GM18517 (cell line): ENCODE results near the gene GSTM4.
"Not testable (repeated sequence)": the region's sequence is repeated elsewhere in the genome, so short reads cannot be mapped to it uniquely, and the experiment has no call there.

Experiments used
- ATAC-seq: cut with Tn5 transposase; IDR thresholded peaks from one replicate; pipeline ENCODE4 v1.9.1; 2021; ENCODE audit warnings: mild to moderate bottlenecking, moderate library complexity; ENCODE audit not compliant: unreplicated experiment

Gene GSTM4

GRCh38 chr1:109697861-109698260, 42.0 kb downstream of the GSTM4 start:
- not testable (repeated sequence) for ATAC-seq

DNA sequence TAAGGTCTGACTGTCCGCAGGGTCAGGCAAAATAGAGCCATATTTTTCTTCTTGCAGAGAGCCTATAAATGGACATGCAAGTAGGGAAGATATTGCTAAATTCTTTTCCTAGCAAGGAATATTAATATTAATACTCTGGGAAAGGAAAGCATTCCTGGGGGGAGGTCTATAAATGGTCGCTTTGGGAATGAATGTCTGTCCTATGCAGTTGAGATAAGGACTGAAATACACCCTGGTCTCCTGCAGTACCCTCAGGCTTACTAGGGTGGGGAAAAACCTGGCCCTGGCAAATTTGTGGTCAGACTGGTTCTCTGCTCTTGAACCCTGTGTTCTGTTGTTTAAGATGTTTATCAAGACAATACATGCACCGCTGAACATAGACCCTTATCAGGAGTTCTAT, 47.0 kb downstream of the GSTM4 start:
- not testable (repeated sequence) for ATAC-seq

- no peak for ATAC-seq
Measured at GRCh38 chr1:109704173-109704572, 48.3 kb downstream of the GSTM4 start.

GRCh38 chr1:109705411-109705810, 49.5 kb downstream of the GSTM4 start:
- ATAC-seq: no peak

DNA sequence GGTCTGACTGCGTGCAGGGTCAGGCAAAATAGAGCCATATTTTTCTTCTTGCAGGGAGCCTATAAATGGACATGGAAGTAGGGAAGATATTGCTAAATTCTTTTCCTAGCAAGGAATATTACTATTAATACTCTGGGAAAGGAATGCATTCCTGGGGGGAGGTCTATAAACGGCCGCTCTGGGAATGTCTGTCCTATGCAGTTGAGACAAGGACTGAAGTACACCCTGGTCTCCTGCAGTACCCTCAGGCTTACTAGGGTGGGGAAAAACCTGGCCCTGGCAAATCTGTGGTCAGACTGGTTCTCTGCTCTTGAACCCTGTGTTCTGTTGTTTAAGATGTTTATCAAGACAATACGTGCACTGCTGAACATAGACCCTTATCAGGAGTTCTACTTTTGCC, 53.0 kb downstream of the GSTM4 start:
- ATAC-seq: not testable (repeated sequence)

- not testable (repeated sequence) for ATAC-seq
Measured at GRCh38 chr1:109709822-109710221, 53.9 kb downstream of the GSTM4 start.
